ENCODE results near the gene SIPA1.
A peak's percentile ranks its signal among the peaks of the same experiment; 100 is the strongest.
"Not testable (repeated sequence)": the region's sequence is repeated elsewhere in the genome, so short reads cannot be mapped to it uniquely, and the experiment has no call there.

SIPA1 gene

DNA sequence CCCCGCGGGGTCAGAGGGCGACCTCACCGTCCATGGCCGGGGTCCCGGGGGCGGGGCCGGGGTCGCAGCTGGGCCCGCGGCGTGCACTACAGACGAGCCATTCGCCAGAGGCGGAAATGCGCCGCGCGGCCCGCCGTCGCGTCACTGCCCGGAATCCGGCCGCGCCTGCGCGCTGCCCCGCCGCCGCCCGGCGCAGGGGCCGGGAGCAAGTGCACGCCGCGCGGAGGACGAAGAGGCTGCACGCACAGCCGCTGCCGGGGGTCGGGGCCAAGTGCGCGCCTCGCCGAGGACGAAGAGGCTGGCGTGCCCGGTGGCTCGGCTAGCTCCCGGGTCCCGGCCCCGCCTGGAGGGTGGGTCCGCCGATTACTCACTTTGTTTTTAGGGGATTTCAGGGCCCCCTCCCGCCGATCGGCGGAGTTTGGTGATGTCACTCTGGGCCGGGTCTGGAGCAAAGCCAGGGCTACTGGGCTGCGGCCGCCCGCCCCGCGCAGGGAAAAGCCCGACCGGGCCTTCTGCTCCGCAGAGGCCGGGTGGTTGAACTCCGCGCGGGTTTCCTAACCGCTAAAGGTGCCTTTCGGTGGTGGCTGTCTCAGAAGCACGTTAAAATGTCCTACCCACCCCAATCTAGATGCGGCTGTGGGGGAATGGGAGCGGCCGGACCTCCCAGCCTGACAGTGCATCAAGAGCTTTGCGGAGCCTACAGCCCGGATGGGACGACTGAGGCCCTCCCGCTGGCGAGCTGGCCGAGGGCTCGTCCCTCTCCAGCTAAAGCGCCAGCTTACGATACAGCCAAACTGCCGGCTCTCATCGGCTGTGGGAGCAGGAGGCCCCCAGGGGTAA, 25.1 kb downstream of the SIPA1 start, which contains the start of gene RELA:
TSS of gene RELA (minus strand) at position 118 of the 840 bp plus-strand sequence. CDS start at position 34, 84 bp downstream.
- peak; percentile 88 for DNase-seq

DNA sequence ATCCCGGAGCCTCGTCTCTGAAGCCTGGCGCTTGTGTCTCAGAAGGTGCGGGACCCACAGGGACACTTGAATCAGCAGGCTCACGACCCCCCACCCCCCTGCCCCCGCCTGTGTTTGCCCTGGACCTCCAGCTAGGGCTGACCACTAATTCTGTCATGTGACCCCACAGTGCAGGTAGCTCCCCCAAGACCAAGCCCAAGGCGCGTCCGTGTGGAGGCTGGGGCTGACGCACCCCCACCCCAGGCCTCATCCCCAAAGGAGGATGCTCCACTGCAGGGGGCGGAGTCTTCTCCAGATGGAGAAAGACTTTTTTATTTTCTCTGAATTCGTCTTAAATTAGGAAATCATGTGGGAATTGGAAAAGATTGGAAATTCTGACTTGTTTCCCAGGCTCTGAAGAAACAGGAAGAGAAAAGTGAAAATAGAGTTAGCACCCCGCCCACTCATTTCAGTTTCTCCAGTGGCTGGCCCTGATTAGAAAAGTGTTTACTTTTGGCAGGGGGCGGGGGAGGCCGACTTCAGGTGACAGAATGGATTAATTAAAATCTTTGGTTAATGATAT, 25.8 kb downstream of the SIPA1 start:
- DNase-seq = no peak

GRCh38 chr11:65672180-65672860, 34.4 kb downstream of the SIPA1 start:
- DNase-seq = peak; percentile 8

- DNase-seq = no peak
Measured at GRCh38 chr11:65672982-65673381, 35.1 kb downstream of the SIPA1 start.

GRCh38 chr11:65680192-65680743, 42.4 kb downstream of the SIPA1 start:
- DNase-seq = no peak

- not testable (repeated sequence) for DNase-seq
Measured at GRCh38 chr11:65683480-65683879, 45.6 kb downstream of the SIPA1 start.

- no peak for DNase-seq
Measured at GRCh38 chr11:65685981-65686380, 48.1 kb downstream of the SIPA1 start.

DNA sequence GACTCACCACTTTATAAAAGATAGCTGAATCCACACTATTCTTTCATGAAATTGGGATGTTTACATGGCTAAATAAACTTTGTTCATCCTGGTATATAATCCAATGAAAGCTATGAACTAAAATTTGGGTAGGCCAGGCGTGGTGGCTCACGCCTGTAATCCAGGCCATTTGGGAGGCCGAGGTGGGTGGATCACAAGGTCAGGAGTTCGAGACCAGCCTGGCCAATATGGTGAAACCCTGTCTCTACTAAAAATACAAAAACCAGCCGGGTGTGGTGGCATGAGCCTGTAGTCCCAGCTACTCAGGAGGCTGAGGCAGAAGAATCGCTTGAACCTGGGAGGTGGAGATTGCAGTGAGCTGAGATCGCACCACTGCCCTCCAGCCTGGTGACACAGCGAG, 53.9 kb downstream of the SIPA1 start:
- DNase-seq = not testable (repeated sequence)

- no peak for DNase-seq
Measured at GRCh38 chr11:65692367-65692766, 54.5 kb downstream of the SIPA1 start.

DNA sequence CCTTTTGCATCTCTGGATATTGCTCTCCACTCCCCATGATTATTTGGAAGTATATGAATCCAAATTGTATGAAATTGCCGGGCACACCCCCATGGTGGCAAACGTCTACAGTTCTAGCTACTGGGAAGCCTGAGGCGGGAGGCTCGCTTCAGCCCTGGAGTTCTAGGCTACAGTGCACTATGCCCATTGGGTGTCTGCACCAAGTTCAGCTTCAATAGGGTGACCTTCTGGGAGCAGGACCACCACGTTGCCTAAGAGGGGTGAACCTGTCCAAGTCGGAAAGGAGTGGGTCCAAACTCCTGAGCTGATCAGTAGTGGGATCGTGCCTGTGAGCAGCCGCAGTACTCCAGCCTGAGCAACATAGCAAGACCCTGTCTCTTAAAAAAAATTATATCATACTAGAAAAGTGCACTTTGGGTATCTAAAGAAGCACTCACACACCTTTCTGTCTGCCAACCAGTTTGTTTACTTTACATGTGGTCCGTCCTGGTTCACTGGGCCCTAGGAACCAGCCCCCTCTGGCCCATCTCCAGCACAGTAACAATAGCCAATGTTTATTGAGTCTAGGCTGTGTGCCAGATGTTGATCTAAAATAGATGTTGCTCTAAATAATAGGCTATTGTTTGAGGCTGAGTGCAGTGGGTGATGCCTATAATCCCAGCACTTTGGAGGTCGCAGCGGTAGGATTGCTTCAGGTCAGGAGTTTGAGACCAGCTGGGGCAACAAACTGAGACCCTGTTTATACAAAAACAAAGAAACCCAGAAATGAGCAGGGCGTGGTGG, 57.7 kb downstream of the SIPA1 start:
- DNase-seq = peak; percentile 61

GRCh38 chr11:65696802-65697552, 59.1 kb downstream of the SIPA1 start:
- no peak for DNase-seq

GRCh38 chr11:65698205-65698604, 60.3 kb downstream of the SIPA1 start:
- DNase-seq = no peak

DNA sequence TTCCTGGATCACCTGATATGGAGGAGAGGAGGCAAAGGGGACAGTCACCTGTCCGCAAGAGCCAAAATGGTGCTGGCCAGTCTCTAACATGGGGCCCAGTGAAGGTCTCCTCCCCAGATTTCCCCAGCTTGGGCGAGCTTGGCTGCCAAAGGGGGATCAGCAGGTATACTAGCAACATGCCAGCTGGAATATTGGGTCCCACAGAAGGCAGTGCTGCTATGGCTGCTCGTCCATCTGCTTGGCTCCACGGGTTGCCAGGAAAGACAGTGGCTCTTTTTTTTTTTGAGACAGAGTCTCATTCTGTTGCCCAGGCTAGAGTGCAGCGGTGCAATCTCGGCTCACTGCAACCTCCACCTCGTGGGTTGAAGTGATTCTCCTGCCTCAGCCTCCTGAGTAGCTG, 61.4 kb downstream of the SIPA1 start:
- DNase-seq = no peak

GRCh38 chr11:65700399-65700798, 62.5 kb downstream of the SIPA1 start:
- no peak for DNase-seq
